ENCODE data around the gene TDRD5. TPM values are rescaled to one million over a fixed set of nuclear protein-coding genes. Genes with fewer than 3 reads are reported as not detected.

TDRD5 gene
- polyA plus RNA-seq, 2 of the 4 experiments (the other 2 are of a cell fraction) = 0.26 to 0.37 TPM

GRCh38 chr1:179548666-179549367, 42.8 kb upstream of the TDRD5 start (continued):
- no peak for TF ChIP-seq CHD2 (IDR thresholded peaks at IDR 0.05; ENCODE audit: low read length, partially characterized antibody)
- no peak for TF ChIP-seq MAFK (IDR thresholded peaks at IDR 0.05; ENCODE audit: partially characterized antibody)
- no peak for TF ChIP-seq MYC (IDR thresholded peaks at IDR 0.05; ENCODE audit: borderline replicate concordance, low read length)
- TF ChIP-seq SREBF2 (IDR thresholded peaks at IDR 0.05) = no peak
- no peak for TF ChIP-seq HDAC2 (IDR thresholded peaks at IDR 0.05)
- TF ChIP-seq REST (IDR thresholded peaks at IDR 0.05) = no peak
- no peak for TF ChIP-seq ZNF302 (CRISPR knock-in tag; IDR thresholded peaks at IDR 0.05)
- no peak for TF ChIP-seq TFCP2L1 (CRISPR knock-in tag; IDR thresholded peaks at IDR 0.05)
- TF ChIP-seq POLR2A (IDR thresholded peaks at IDR 0.05; ENCODE audit: low read length) = no peak

GRCh38 chr1:179549368-179549700, 42.3 kb upstream of the TDRD5 start:
- H3K9me3 ChIP-seq = no peaks in the 10 kb centered on the region
- H3K27ac ChIP-seq = no peak overlapping the region
- no peak overlapping the region for H3K4me2 ChIP-seq
- TF ChIP-seq MYC (IDR thresholded peaks at IDR 0.05; ENCODE audit: borderline replicate concordance, low read length) (no peak), GATA3 (IDR thresholded peaks at IDR 0.05; ENCODE audit: borderline replicate concordance) (no peak), CBX8 (IDR thresholded peaks at IDR 0.05) (no peak), NR3C1 (IDR thresholded peaks at IDR 0.05) (no peak), CBX2 (IDR thresholded peaks at IDR 0.05; ENCODE audit: borderline replicate concordance, low read depth) (no peak), CHD2 (IDR thresholded peaks at IDR 0.05; ENCODE audit: low read length, partially characterized antibody) (no peak)
- H3K4me3 ChIP-seq = no peak overlapping the region
- peaks cover 15% of the 10 kb centered on the region for H3K4me1 ChIP-seq
- WGBS (ENCODE audit: missing lambda C conversion rate) = 52% methylated on average over 2 of the region's 2 CpGs
- ChIA-PET CTCF (interaction anchor here (0.7 kb wide), 1 partner anchor 157 kb away, joined by 3 read pairs; no protein-coding TSS in a partner anchor), POLR2A (no interaction called here)
- DNase-seq (ENCODE audit: low read depth in 1 of 2, low spot score in 1 of 2) (no peak), FAIRE-seq (no peak), ATAC-seq (no peak)

DNA sequence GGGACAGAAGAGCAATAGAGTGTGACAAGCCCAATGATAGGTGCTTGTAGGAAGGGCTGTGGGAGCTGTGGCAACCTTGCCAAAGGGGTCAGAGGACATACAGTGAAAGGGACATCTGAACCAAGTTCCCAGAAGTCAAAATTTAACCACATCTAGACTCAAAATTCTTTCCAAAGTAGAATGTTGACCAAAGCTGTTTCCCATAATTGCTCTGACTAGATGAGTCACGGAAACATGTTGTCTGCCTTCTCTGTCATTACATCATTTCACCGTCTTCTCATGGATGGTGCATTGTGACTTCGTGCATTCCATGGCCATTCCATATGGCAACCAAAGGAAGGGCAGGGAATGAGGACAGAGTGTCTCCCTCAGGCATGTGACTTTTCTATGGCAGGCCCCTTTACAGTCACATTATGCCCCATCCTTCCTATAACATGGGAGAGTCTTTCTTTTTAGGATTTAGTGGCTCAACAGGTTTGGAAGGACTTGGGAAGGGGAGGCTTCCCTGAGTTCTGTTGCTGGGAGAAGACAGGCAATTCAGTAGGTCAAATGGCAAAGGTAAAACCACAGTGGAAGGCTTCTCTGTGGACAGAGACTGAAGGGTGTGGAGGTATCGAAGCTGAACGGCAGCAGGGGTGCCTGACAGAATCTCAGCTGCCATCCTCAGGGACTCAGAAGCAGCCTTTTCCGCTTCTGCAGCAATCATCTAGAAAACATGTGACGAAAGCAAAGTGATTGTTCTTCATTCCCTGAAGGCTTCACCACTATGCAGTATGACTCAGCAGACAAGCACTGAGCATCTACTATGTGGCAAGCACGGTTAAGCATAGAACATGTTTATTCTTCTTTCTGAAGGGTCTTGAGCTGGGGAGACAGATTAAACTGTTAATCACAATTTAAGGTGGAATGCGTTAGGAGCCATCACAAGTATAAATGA, 40.6 kb upstream of the TDRD5 start:
- DNase-seq (ENCODE audit: low read depth in 1 of 2, low spot score in 1 of 2) = peak in 1 of 2 experiments; percentile 50

GRCh38 chr1:179554427-179554826, 37.2 kb upstream of the TDRD5 start:
- Histone ChIP-seq H3K4me3 (no peak overlapping the region), H3K27ac (no peak overlapping the region), H3K9me3 (no peaks in the 10 kb centered on the region), H3K4me2 (no peak overlapping the region), H3K4me1 (peaks cover 15% of the 10 kb centered on the region)
- DNase-seq (ENCODE audit: low read depth in 1 of 2, low spot score in 1 of 2) (no peak), ATAC-seq (no peak), FAIRE-seq (no peak)
- ChIA-PET POLR2A (no interaction called here), CTCF (no interaction called here)
- TF ChIP-seq HOXB5 (CRISPR knock-in tag; IDR thresholded peaks at IDR 0.05) (no peak), NR3C1 (IDR thresholded peaks at IDR 0.05) (no peak), RARB (CRISPR knock-in tag; IDR thresholded peaks at IDR 0.05) (no peak), HDAC2 (IDR thresholded peaks at IDR 0.05) (no peak), RCOR1 (IDR thresholded peaks at IDR 0.05; ENCODE audit: low read depth, low read length) (no peak), FOSB (CRISPR knock-in tag; IDR thresholded peaks at IDR 0.05) (no peak), CBX2 (IDR thresholded peaks at IDR 0.05; ENCODE audit: borderline replicate concordance, low read depth) (no peak), FOSL2 (IDR thresholded peaks at IDR 0.05) (no peak), FOSL2 (CRISPR knock-in tag; IDR thresholded peaks at IDR 0.05) (no peak), POLR2AphosphoS2 (conservative IDR thresholded peaks at IDR 0.05; ENCODE audit: low read length) (no peak), ZFP36 (IDR thresholded peaks at IDR 0.05; ENCODE audit: borderline replicate concordance, partially characterized antibody) (no peak), EP300 (IDR thresholded peaks at IDR 0.05) (no peak), MYC (IDR thresholded peaks at IDR 0.05; ENCODE audit: borderline replicate concordance, low read length) (no peak), RAD21 (conservative IDR thresholded peaks at IDR 0.05 in 1 of 2, IDR thresholded peaks at IDR 0.05 in 1 of 2) (no peak)
- TF ChIP-seq, protein P1, sequence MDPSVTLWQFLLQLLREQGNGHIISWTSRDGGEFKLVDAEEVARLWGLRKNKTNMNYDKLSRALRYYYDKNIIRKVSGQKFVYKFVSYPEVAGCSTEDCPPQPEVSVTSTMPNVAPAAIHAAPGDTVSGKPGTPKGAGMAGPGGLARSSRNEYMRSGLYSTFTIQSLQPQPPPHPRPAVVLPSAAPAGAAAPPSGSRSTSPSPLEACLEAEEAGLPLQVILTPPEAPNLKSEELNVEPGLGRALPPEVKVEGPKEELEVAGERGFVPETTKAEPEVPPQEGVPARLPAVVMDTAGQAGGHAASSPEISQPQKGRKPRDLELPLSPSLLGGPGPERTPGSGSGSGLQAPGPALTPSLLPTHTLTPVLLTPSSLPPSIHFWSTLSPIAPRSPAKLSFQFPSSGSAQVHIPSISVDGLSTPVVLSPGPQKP (IDR thresholded peaks at IDR 0.05; ENCODE audit: low read depth, low read length) = no peak
- TF ChIP-seq, protein P2, sequence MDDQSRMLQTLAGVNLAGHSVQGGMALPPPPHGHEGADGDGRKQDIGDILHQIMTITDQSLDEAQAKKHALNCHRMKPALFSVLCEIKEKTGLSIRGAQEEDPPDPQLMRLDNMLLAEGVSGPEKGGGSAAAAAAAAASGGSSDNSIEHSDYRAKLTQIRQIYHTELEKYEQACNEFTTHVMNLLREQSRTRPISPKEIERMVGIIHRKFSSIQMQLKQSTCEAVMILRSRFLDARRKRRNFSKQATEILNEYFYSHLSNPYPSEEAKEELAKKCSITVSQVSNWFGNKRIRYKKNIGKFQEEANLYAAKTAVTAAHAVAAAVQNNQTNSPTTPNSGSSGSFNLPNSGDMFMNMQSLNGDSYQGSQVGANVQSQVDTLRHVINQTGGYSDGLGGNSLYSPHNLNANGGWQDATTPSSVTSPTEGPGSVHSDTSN (IDR thresholded peaks at IDR 0.05) = no peak

More for the DNA sequence above, 40.6 kb upstream of the TDRD5 start:
- peaks cover 15% of the 10 kb centered on the region for H3K4me1 ChIP-seq
- FAIRE-seq (no peak), ATAC-seq (peak; percentile 79 to 84)
- H3K9me3 ChIP-seq = no peaks in the 10 kb centered on the region
- TF ChIP-seq FOSL2 (IDR thresholded peaks at IDR 0.05) (no peak), FOSL2 (CRISPR knock-in tag; IDR thresholded peaks at IDR 0.05) (peak; percentile 32; the same call in 1 of the 2 replicates), CEBPB (IDR thresholded peaks at IDR 0.05) (no peak), MAFK (IDR thresholded peaks at IDR 0.05; ENCODE audit: partially characterized antibody) (peak; percentile 58)
- ChIA-PET CTCF (interaction anchor here (1.5 kb wide), 1 partner anchor 35 kb away, joined by 5 read pairs; no protein-coding TSS in a partner anchor), POLR2A (no interaction called here)
- peak overlapping the region; percentile 44; the same call in 2 of the 3 replicates for H3K4me2 ChIP-seq
- H3K27ac ChIP-seq = peak overlapping the region; percentile 54 to 59; a peak in 4 of 6 replicates
- 40% methylated on average over 9 of the region's 9 CpGs for WGBS (ENCODE audit: missing lambda C conversion rate)
- no peak overlapping the region for H3K4me3 ChIP-seq

Data from A549 (cell line).